Loucy (cell line): ENCODE data around the gene GXYLT2.

Experiments used
- H2AFZ ChIP-seq: fragments of 200-600 bp; sonication (generic); 2 replicates; pipeline ENCODE4 v1.6.0; 2016; ENCODE audit warnings: antibody characterized with exemption, mild to moderate bottlenecking, low read length, moderate library complexity
- H3F3A ChIP-seq: fragments of 200-600 bp; 2 replicates; pipeline ENCODE4 v1.6.0; 2016; ENCODE audit warnings: antibody characterized with exemption, low read depth, mild to moderate bottlenecking
- H3K27me3 ChIP-seq: fragments of 200-600 bp; sonication (generic); 2 replicates; pipeline ENCODE4 v1.6.1; 2014; ENCODE audit warnings: low read length, mild to moderate bottlenecking; ENCODE audit not compliant: insufficient read depth, poor library complexity, severe bottlenecking
- H3K36me3 ChIP-seq: fragments of 200-600 bp; sonication (generic); 2 replicates; pipeline ENCODE4 v1.6.1; 2016; ENCODE audit warnings: low read length; ENCODE audit not compliant: insufficient read depth
- H3K4me1 ChIP-seq: fragments of 200-600 bp; sonication (generic); 2 replicates; pipeline ENCODE4 v1.5.1; 2014; ENCODE audit warnings: low read length, mild to moderate bottlenecking; ENCODE audit not compliant: insufficient read depth, poor library complexity, severe bottlenecking
- H3K4me2 ChIP-seq: fragments of 200-600 bp; sonication (generic); 2 replicates; pipeline ENCODE4 v1.6.0; 2014; ENCODE audit warnings: antibody characterized with exemption, low read length, low read depth, mild to moderate bottlenecking; ENCODE audit not compliant: poor library complexity, severe bottlenecking
- H3K4me3 ChIP-seq: fragments of 200-600 bp; sonication (generic); 2 replicates; pipeline ENCODE4 v1.5.1; 2014; ENCODE audit warnings: low read length, mild to moderate bottlenecking, mixed read lengths; ENCODE audit not compliant: poor library complexity, severe bottlenecking
- H3K79me2 ChIP-seq: fragments of 200-600 bp; sonication (generic); 2 replicates; pipeline ENCODE4 v1.6.1; 2014; ENCODE audit warnings: low read length; ENCODE audit not compliant: insufficient read depth
- H3K9ac ChIP-seq: fragments of 200-600 bp; sonication (generic); 2 replicates; pipeline ENCODE4 v1.6.0; 2014; ENCODE audit warnings: mild to moderate bottlenecking, low read depth, low read length, moderate library complexity; ENCODE audit not compliant: poor library complexity, severe bottlenecking
- H3K9me2 ChIP-seq: fragments of 200-600 bp; sonication (generic); replicated peaks from 2 replicates; pipeline ENCODE4 v1.6.1; 2016; ENCODE audit warnings: low read depth, low read length, mixed read lengths
- H3K9me3 ChIP-seq: fragments of 200-600 bp; sonication (generic); 2 replicates; pipeline ENCODE4 v1.6.1; 2014; ENCODE audit warnings: mild to moderate bottlenecking, antibody characterized with exemption, low read length, low read depth; ENCODE audit not compliant: insufficient read depth
- H4K20me1 ChIP-seq: fragments of 200-600 bp; sonication (generic); 2 replicates; pipeline ENCODE4 v1.6.0; 2014; ENCODE audit warnings: antibody characterized with exemption, low read length, mild to moderate bottlenecking; ENCODE audit not compliant: insufficient read depth, poor library complexity, severe bottlenecking
- EZH2phosphoT487 ChIP-seq: fragments of 200-600 bp; IDR thresholded peaks from 2 replicates; pipeline ENCODE4 v1.6.1; 2018; ENCODE audit warnings: antibody characterized with exemption, mild to moderate bottlenecking, moderate library complexity, borderline replicate concordance
- TF ChIP-seq, protein P1 (sequence below): fragments of 200-600 bp; sonication (generic); conservative IDR thresholded peaks from 2 replicates; pipeline ENCODE4 v1.5.1; 2014; ENCODE audit warnings: mild to moderate bottlenecking, antibody characterized with exemption, low read length

Gene GXYLT2

DNA sequence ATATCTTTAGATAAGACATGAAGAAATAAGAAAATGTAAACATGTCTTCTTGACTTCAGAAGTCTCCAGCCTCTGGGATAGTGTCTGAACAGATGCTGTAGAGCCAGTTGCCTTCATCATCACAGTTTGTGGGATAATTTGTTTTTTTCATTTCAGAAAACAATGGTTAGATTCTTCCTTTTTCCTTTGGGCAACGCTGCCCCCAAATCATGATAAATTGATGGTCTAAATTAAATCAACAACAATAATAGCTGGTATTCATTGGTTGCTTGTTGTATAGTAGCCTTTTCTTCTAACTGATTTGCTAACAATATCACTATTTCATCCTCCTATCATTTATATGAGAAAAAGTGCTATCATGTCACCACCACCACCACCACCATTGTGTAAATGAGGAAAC lies 27.0 kb upstream of the GXYLT2 start:
- H3K4me2 ChIP-seq, result no peak overlapping the region
- no peaks in the 10 kb centered on the region for H3K27me3 ChIP-seq
- H4K20me1 ChIP-seq, result no peaks in the 10 kb centered on the region
- H3K4me3 ChIP-seq, result no peak overlapping the region
- H3F3A ChIP-seq, result no peaks in the 10 kb centered on the region
- H3K4me1 ChIP-seq, result peaks cover 7% of the 10 kb centered on the region
- no peak for TF ChIP-seq EZH2phosphoT487
- TF ChIP-seq, protein P1, sequence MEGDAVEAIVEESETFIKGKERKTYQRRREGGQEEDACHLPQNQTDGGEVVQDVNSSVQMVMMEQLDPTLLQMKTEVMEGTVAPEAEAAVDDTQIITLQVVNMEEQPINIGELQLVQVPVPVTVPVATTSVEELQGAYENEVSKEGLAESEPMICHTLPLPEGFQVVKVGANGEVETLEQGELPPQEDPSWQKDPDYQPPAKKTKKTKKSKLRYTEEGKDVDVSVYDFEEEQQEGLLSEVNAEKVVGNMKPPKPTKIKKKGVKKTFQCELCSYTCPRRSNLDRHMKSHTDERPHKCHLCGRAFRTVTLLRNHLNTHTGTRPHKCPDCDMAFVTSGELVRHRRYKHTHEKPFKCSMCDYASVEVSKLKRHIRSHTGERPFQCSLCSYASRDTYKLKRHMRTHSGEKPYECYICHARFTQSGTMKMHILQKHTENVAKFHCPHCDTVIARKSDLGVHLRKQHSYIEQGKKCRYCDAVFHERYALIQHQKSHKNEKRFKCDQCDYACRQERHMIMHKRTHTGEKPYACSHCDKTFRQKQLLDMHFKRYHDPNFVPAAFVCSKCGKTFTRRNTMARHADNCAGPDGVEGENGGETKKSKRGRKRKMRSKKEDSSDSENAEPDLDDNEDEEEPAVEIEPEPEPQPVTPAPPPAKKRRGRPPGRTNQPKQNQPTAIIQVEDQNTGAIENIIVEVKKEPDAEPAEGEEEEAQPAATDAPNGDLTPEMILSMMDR, result no peak
- H3K9ac ChIP-seq, result no peak overlapping the region
- H3K9me3 ChIP-seq, result no peaks in the 10 kb centered on the region
- H3K79me2 ChIP-seq, result no peaks in the 10 kb centered on the region
- no peaks in the 10 kb centered on the region for H3K36me3 ChIP-seq
- H2AFZ ChIP-seq, result no peak overlapping the region
- H3K9me2 ChIP-seq, result no peaks in the 10 kb centered on the region

GRCh38 chr3:72862314-72863090 lies 25.3 kb upstream of the GXYLT2 start:
- Histone ChIP-seq H3K4me2 (no peak overlapping the region), H3K9me3 (no peaks in the 10 kb centered on the region), H3K9ac (no peak overlapping the region), H3K4me1 (peaks cover 7% of the 10 kb centered on the region), H4K20me1 (no peaks in the 10 kb centered on the region), H2AFZ (peak overlapping the region; percentile 54), H3K9me2 (no peaks in the 10 kb centered on the region), H3F3A (no peaks in the 10 kb centered on the region), H3K4me3 (no peak overlapping the region), H3K79me2 (no peaks in the 10 kb centered on the region), H3K36me3 (no peaks in the 10 kb centered on the region), H3K27me3 (no peaks in the 10 kb centered on the region)
- no peak for TF ChIP-seq EZH2phosphoT487
- TF ChIP-seq, protein P1, result no peak

- Histone ChIP-seq H3K9me3 (no peaks in the 10 kb centered on the region), H3K9ac (no peak overlapping the region), H3K79me2 (no peaks in the 10 kb centered on the region), H4K20me1 (no peaks in the 10 kb centered on the region), H3F3A (no peaks in the 10 kb centered on the region), H3K4me2 (no peak overlapping the region), H3K27me3 (no peaks in the 10 kb centered on the region), H3K9me2 (no peaks in the 10 kb centered on the region), H2AFZ (no peak overlapping the region), H3K4me1 (no peaks in the 10 kb centered on the region), H3K36me3 (no peaks in the 10 kb centered on the region), H3K4me3 (no peak overlapping the region)
- TF ChIP-seq EZH2phosphoT487, result no peak
- TF ChIP-seq, protein P1, result no peak
Measured at GRCh38 chr3:72872183-72872582, 15.7 kb upstream of the GXYLT2 start.
